Testis (tissue), 2 donors: ENCODE measurements around the gene DTNB.

ENCODE experiments used
- POLR2A ChIP-seq: fragments of 450-650 bp; IDR thresholded peaks from one replicate; pipeline ENCODE4 v1.6.1; 2017; ENCODE audit warnings: antibody characterized with exemption, mild to moderate bottlenecking, moderate library complexity
- TF ChIP-seq, protein P1 (sequence below), 3 experiments: fragments of 450-650 bp in 2 of 3; fragments of 200-600 bp in 1 of 3; sonication (generic) in 1 of 3; IDR thresholded peaks; one replicate each; pipeline ENCODE4 v1.5.1; 2016 to 2019; ENCODE audit warnings: antibody characterized with exemption in 3 of 3, mild to moderate bottlenecking in 2 of 3, moderate library complexity in 1 of 3

DNA sequence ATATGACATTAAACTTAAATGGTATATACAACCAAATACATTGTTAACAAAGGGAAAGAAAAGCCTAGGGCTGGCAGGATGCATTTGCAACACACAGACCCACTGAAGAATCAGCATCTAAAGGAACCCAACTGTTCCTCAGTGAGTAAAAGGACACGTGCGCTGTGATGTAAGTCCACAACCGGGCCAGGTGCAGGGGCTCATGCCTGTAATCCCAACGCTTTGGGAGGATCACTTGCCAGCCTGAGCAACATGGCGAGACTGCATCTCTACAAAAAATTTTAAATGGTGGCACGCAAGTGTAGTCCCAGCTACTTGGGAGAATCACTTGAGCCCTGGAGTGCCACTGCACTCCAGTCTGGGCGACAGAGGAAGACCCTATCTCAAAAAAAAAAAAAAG, 3.9 kb downstream of the DTNB start:
- no peak for TF ChIP-seq POLR2A
- TF ChIP-seq, protein P1, sequence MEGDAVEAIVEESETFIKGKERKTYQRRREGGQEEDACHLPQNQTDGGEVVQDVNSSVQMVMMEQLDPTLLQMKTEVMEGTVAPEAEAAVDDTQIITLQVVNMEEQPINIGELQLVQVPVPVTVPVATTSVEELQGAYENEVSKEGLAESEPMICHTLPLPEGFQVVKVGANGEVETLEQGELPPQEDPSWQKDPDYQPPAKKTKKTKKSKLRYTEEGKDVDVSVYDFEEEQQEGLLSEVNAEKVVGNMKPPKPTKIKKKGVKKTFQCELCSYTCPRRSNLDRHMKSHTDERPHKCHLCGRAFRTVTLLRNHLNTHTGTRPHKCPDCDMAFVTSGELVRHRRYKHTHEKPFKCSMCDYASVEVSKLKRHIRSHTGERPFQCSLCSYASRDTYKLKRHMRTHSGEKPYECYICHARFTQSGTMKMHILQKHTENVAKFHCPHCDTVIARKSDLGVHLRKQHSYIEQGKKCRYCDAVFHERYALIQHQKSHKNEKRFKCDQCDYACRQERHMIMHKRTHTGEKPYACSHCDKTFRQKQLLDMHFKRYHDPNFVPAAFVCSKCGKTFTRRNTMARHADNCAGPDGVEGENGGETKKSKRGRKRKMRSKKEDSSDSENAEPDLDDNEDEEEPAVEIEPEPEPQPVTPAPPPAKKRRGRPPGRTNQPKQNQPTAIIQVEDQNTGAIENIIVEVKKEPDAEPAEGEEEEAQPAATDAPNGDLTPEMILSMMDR (IDR thresholded peaks at IDR 0.05): no peak
